Suprapubic skin (tissue), 4 donors: Measurements from ENCODE around the gene GPR25. TPM values are rescaled to one million over a fixed set of nuclear protein-coding genes. Genes with fewer than 3 reads are reported as not detected.

ENCODE experiments used
- DNase-seq, 2 donors: peaks; one replicate each; pipeline ENCODE4 v3.0.0-alpha.2; 2019; ENCODE audit warnings: low spot score in 2 of 2
- H3K27ac ChIP-seq: fragments of 200-600 bp; sonication (generic); one replicate; pipeline ENCODE4 v1.5.1; 2019
- H3K27me3 ChIP-seq: fragments of 200-600 bp; sonication (generic); one replicate; pipeline ENCODE4 v1.5.1; 2019
- H3K36me3 ChIP-seq: fragments of 200-600 bp; sonication (generic); one replicate; pipeline ENCODE4 v1.5.1; 2019
- H3K4me1 ChIP-seq: fragments of 200-600 bp; sonication (generic); one replicate; pipeline ENCODE4 v1.5.1; 2019
- H3K4me3 ChIP-seq: fragments of 200-600 bp; sonication (generic); one replicate; pipeline ENCODE4 v1.5.1; 2019; ENCODE audit warnings: mild to moderate bottlenecking
- H3K9me3 ChIP-seq: fragments of 200-600 bp; sonication (generic); one replicate; pipeline ENCODE4 v1.5.1; 2019
- CTCF ChIP-seq, 2 donors: fragments of 200-600 bp in 1 of 2; fragments of 450-650 bp in 1 of 2; sonication (generic) in 1 of 2; IDR thresholded peaks; one replicate each; pipeline ENCODE4 v1.5.1; 2016 to 2019; ENCODE audit warnings: antibody characterized with exemption in 2 of 2, mild to moderate bottlenecking in 1 of 2, moderate library complexity in 1 of 2
- EP300 ChIP-seq: sonication (generic); formaldehyde crosslinking; IDR thresholded peaks from one replicate; pipeline ENCODE4 v1.6.1; 2017; ENCODE audit warnings: antibody characterized with exemption
- POLR2A ChIP-seq, 2 donors: fragments of 450-650 bp; IDR thresholded peaks; one replicate each; pipeline ENCODE4 v1.6.1; 2017; ENCODE audit warnings: antibody characterized with exemption in 2 of 2, mild to moderate bottlenecking in 2 of 2, moderate library complexity in 2 of 2
- POLR2AphosphoS5 ChIP-seq, 3 donors: sonication (generic); formaldehyde crosslinking; IDR thresholded peaks; one replicate each; pipeline ENCODE4 v1.6.1; 2017; ENCODE audit warnings: antibody characterized with exemption in 3 of 3
- WGBS: methylation state at CpG from one replicate; pipeline ENCODE4 v1.1.5; 2018; 5-methylcytosine and 5-hydroxymethylcytosine counted together
- total RNA-seq, 4 donors: library from RNA; depleted of rRNA; stranded (reverse); fragments of >200 nt; gene quantifications; one replicate each; pipeline ENCODE4 v1.1.0, GENCODE V29; 2016

Gene GPR25
- total RNA-seq, 4 donors from 2014 or later = not detected

DNA sequence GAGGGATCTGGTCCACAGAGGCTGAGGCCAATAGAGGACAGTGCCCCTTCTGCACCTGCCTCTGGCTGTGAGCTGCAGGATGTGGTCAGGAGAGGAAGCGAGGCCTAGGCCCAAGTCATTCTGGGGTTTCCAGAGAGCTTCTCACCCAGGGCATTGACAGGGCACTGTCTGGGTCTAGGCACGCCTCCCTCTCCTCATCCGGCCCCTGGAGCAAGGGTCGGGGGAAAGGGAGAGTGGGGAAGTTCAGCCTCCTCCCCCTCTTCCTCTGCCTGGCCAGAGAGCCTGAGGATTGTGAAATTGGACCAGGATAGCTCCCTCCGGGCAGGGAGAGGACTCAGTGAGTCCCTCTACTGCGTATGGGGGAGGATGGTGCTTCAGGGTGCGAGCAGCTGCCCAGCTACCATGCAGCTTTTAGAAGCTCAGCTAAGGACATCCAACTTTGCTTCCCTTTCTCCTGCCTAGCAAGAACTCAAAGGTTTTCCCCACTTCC, 15.6 kb downstream of the GPR25 start:
- peaks cover 17% of the 10 kb centered on the region for H3K4me1 ChIP-seq
- TF ChIP-seq POLR2A (IDR thresholded peaks at IDR 0.05) (no peak), POLR2AphosphoS5 (IDR thresholded peaks at IDR 0.05) (no peak), CTCF (IDR thresholded peaks at IDR 0.05) (no peak), EP300 (no peak)
- no peak for DNase-seq
- peaks cover 35% of the 10 kb centered on the region for H3K27me3 ChIP-seq
- H3K9me3 ChIP-seq = no peaks in the 10 kb centered on the region
- no peak overlapping the region for H3K4me3 ChIP-seq
- no peaks in the 10 kb centered on the region for H3K36me3 ChIP-seq
- WGBS = 100% methylated on average over 2 of the region's 7 CpGs
- H3K27ac ChIP-seq = no peak overlapping the region

- TF ChIP-seq EP300 = no peak
- TF ChIP-seq POLR2AphosphoS5 (IDR thresholded peaks at IDR 0.05) = no peak
- TF ChIP-seq POLR2A (IDR thresholded peaks at IDR 0.05) = no peak
- no peak for TF ChIP-seq CTCF (IDR thresholded peaks at IDR 0.05)
- Histone ChIP-seq H3K4me1 (peaks cover 27% of the 10 kb centered on the region), H3K36me3 (no peaks in the 10 kb centered on the region), H3K9me3 (no peaks in the 10 kb centered on the region), H3K4me3 (no peak overlapping the region), H3K27me3 (peaks cover 35% of the 10 kb centered on the region), H3K27ac (no peak overlapping the region)
- 92% methylated on average over 2 of the region's 2 CpGs for WGBS
- DNase-seq = no peak
Measured at GRCh38 chr1:200889571-200889970, 16.8 kb downstream of the GPR25 start.

DNA sequence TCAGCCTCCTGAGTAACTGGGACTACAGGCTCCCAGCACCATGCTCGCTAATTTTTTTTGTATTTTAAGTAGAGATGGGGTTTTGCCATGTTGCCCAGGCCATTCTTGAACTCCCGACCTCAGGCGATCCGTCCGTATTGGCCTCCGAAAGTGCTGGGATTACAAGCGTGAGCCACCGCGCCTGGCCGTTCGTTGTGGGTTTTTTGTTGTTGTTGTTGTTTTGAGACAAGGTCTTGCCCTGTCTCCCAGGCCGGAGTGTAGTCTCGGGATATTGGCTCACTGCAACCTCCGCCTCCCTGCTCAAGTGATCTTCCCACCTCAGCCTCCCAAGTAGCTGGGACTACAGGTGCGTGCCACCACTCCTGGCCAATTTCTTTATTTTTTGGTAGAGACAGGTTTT, 17.2 kb downstream of the GPR25 start:
- DNase-seq = no peak
- Histone ChIP-seq H3K4me1 (peaks cover 28% of the 10 kb centered on the region), H3K27ac (no peak overlapping the region), H3K36me3 (no peaks in the 10 kb centered on the region), H3K4me3 (no peak overlapping the region), H3K27me3 (peaks cover 35% of the 10 kb centered on the region), H3K9me3 (no peaks in the 10 kb centered on the region)
- TF ChIP-seq POLR2AphosphoS5 (IDR thresholded peaks at IDR 0.05) (no peak), POLR2A (IDR thresholded peaks at IDR 0.05) (no peak), EP300 (no peak), CTCF (IDR thresholded peaks at IDR 0.05) (no peak)
- 97% methylated on average over 15 of the region's 15 CpGs for WGBS

DNA sequence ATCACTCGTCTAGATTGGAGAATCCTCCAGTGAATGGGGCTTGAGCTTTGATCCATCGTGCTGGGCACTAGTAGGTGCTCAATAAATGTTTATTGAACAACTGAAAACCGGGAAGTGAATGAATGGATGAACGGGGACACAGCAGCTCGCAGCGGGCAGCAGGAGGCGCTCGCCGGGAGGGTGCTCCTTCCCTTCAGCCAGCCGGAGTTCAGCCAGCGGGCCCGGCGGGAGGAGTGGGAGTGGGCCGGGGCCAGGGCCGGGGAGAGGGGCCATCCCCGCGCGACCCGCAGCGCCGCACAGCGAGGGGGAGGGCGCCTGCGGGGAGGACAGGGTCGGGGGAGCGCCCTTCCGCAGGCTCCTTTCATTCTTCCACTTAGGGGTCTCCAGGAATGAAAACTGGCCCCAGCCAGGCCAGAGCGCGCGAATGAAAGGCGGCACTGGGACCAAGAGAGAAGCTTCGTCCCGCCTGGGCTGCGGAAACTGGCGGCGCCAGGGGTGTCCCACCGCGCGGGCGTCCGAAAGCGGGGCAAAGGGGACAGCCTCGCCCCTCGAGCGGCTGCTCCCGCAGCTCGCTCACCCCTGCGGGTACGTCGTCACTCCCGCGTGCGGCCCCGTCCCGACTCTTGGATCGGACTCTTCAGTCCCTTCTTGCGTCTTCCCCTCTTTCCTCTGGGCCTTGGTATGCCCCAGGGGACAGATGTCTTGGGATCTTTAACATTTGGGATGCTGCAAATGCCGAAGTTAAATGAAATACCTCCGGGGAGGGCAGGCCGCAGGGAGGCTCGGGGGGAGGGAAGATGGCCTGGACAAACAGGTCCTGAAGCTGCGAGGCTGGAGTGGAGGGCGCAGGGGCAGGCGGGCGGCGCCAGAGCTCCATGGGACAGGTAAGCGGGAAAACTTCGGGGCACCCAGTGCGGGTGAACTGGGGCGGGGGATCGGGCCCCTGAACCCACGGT, 18.3 kb downstream of the GPR25 start:
- Histone ChIP-seq H3K27ac (no peak overlapping the region), H3K9me3 (no peaks in the 10 kb centered on the region), H3K4me1 (peaks cover 28% of the 10 kb centered on the region), H3K36me3 (no peaks in the 10 kb centered on the region), H3K27me3 (peaks cover 43% of the 10 kb centered on the region), H3K4me3 (peak overlapping the region; percentile 48)
- 6% methylated on average over 24 of the region's 72 CpGs for WGBS
- DNase-seq = no peak
- TF ChIP-seq CTCF (IDR thresholded peaks at IDR 0.05) (peak in 1 of 2 donors; percentile 39), EP300 (no peak), POLR2AphosphoS5 (IDR thresholded peaks at IDR 0.05) (no peak), POLR2A (IDR thresholded peaks at IDR 0.05) (no peak)

GRCh38 chr1:200891774-200892157, 19.0 kb downstream of the GPR25 start:
- no peak overlapping the region for H3K27ac ChIP-seq
- H3K27me3 ChIP-seq = peaks cover 43% of the 10 kb centered on the region
- H3K4me3 ChIP-seq = peak overlapping the region; percentile 48
- H3K36me3 ChIP-seq = no peaks in the 10 kb centered on the region
- WGBS = 27% methylated on average over 8 of the region's 8 CpGs
- no peak for DNase-seq
- H3K4me1 ChIP-seq = peaks cover 28% of the 10 kb centered on the region
- TF ChIP-seq CTCF (IDR thresholded peaks at IDR 0.05) = no peak
- TF ChIP-seq POLR2A (IDR thresholded peaks at IDR 0.05) = no peak
- no peak for TF ChIP-seq POLR2AphosphoS5 (IDR thresholded peaks at IDR 0.05)
- TF ChIP-seq EP300 = no peak
- H3K9me3 ChIP-seq = no peaks in the 10 kb centered on the region
